GM08714 (cell line): ENCODE results near the gene MAD1L1.
"Not testable (repeated sequence)": the region's sequence is repeated elsewhere in the genome, so short reads cannot be mapped to it uniquely, and the experiment has no call there.

Source experiments
- H3K4me3 ChIP-seq: fragments of 200-500 bp; sonication (Bioruptor generic); 2 replicates; pipeline ENCODE4 v1.5.1; 2014; ENCODE audit warnings: mild to moderate bottlenecking, low read length, inconsistent platforms
- ZNF274 ChIP-seq: IDR thresholded peaks from 2 replicates; pipeline ENCODE4 v1.6.1; 2012; ENCODE audit warnings: mild to moderate bottlenecking, low read depth, low read length

MAD1L1 gene

GRCh38 chr7:1843271-1843861, 389.4 kb downstream of the MAD1L1 start:
- TF ChIP-seq ZNF274 = no peak
- H3K4me3 ChIP-seq = no peak overlapping the region

- TF ChIP-seq ZNF274 = no peak
- H3K4me3 ChIP-seq = no peak overlapping the region
Measured at GRCh38 chr7:1842321-1843221, 390.2 kb downstream of the MAD1L1 start.

GRCh38 chr7:1841286-1842021, 391.3 kb downstream of the MAD1L1 start:
- H3K4me3 ChIP-seq = not testable (repeated sequence)

GRCh38 chr7:1840744-1841143, 392.0 kb downstream of the MAD1L1 start:
- H3K4me3 ChIP-seq = not testable (repeated sequence)

- H3K4me3 ChIP-seq = no peak overlapping the region
- TF ChIP-seq ZNF274 = no peak
Measured at GRCh38 chr7:1839701-1840100, 393.0 kb downstream of the MAD1L1 start.

GRCh38 chr7:1838911-1839531, 393.7 kb downstream of the MAD1L1 start:
- H3K4me3 ChIP-seq = not testable (repeated sequence)

GRCh38 chr7:1838544-1838872, 394.2 kb downstream of the MAD1L1 start:
- H3K4me3 ChIP-seq = not testable (repeated sequence)

- not testable (repeated sequence) for H3K4me3 ChIP-seq
Measured at GRCh38 chr7:1837696-1838543, 394.8 kb downstream of the MAD1L1 start.

GRCh38 chr7:1831933-1832535, 400.7 kb downstream of the MAD1L1 start:
- H3K4me3 ChIP-seq = not testable (repeated sequence)

GRCh38 chr7:1831471-1831870, 401.3 kb downstream of the MAD1L1 start:
- H3K4me3 ChIP-seq = not testable (repeated sequence)

- H3K4me3 ChIP-seq = not testable (repeated sequence)
Measured at GRCh38 chr7:1829668-1830067, 403.1 kb downstream of the MAD1L1 start.

- H3K4me3 ChIP-seq = no peak overlapping the region
- no peak for TF ChIP-seq ZNF274
Measured at GRCh38 chr7:1829111-1829510, 403.6 kb downstream of the MAD1L1 start.

GRCh38 chr7:1828170-1828569, 404.6 kb downstream of the MAD1L1 start:
- not testable (repeated sequence) for H3K4me3 ChIP-seq

GRCh38 chr7:1827521-1827981, 405.2 kb downstream of the MAD1L1 start:
- H3K4me3 ChIP-seq = not testable (repeated sequence)

- H3K4me3 ChIP-seq = not testable (repeated sequence)
Measured at GRCh38 chr7:1826931-1827330, 405.8 kb downstream of the MAD1L1 start.
